Tibial artery (tissue), 4 donors: ENCODE data around the gene ELOB.
"Not testable (repeated sequence)": the region's sequence is repeated elsewhere in the genome, so short reads cannot be mapped to it uniquely, and the experiment has no call there.

ENCODE experiments used
- DNase-seq, 2 donors: peaks; one replicate each; pipeline ENCODE4 v3.0.0-alpha.2; 2019
- H3K27ac ChIP-seq, 2 donors: fragments of 200-600 bp; sonication (generic) in 1 of 2; 1 replicate in 1 of 2; 2 replicates in 1 of 2; pipeline ENCODE4 v1.5.1; 2018 to 2019; ENCODE audit warnings: mild to moderate bottlenecking in 1 of 2
- H3K27me3 ChIP-seq, 2 donors: fragments of 200-600 bp; sonication (generic) in 1 of 2; one replicate each; pipeline versions ENCODE4 v1.5.1 to v1.6.0; 2016 to 2019
- H3K36me3 ChIP-seq, 3 donors: fragments of 200-600 bp; sonication (generic) in 2 of 3; one replicate each; pipeline ENCODE4 v1.5.1; 2016 to 2019; ENCODE audit warnings: mild to moderate bottlenecking in 2 of 3
- H3K4me1 ChIP-seq, 4 donors: fragments of 200-600 bp; sonication (generic) in 2 of 4; 1 replicate in 3 of 4; 2 replicates in 1 of 4; pipeline ENCODE4 v1.5.1; 2016 to 2019
- H3K4me3 ChIP-seq, 2 donors: fragments of 200-600 bp; sonication (generic) in 1 of 2; 1 replicate in 1 of 2; 2 replicates in 1 of 2; pipeline ENCODE4 v1.5.1; 2018 to 2019; ENCODE audit warnings: mild to moderate bottlenecking in 2 of 2
- H3K9me3 ChIP-seq, 3 donors: fragments of 200-600 bp; sonication (generic) in 1 of 3; one replicate each; pipeline ENCODE4 v1.5.1; 2016 to 2019
- intact Hi-C: fragments of 100-400 bp; cut with DNase I; formaldehyde crosslinking; loops from one replicate; pipeline ENCODE4 v1.15.0; 2023; ENCODE audit warnings: low total_unique reads
- TF ChIP-seq, protein P1 (sequence below), 2 experiments: fragments of 200-600 bp in 1 of 2; fragments of 450-650 bp in 1 of 2; IDR thresholded peaks; one replicate each; pipeline ENCODE4 v1.5.1; 2017 to 2019; ENCODE audit warnings: antibody characterized with exemption in 2 of 2, mild to moderate bottlenecking in 1 of 2, moderate library complexity in 1 of 2

The ELOB gene

DNA sequence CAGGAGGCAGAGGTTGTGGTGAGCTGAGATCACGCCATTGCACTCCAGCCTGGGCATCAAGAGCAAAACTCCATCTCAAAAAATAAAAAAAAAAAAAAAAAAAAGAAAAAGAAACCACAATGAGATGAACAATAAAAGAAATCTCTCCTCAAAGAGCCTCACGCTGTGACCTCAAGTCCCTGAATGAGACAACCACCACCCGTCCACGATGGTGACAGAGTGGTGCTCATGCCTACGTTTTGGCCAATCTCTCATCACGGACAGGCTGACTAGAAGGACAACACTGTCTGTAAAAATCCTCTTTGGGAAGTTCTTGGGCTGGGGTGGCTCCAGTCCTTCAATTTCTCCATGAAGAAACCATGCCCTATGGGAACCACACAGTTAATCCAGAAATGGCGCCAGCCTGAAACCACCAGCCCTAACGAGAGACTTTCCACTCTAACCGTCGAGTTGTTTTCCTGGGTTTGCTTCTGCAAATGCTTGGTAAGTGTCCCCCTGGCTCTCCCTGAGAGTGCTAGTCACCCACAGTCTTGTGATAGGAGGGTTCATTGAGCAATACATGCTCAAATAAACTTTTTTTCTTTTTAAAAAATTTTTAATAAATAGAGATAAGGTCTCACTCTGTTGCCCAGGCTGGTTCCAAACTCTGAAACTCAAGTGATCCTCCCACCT lies 42.1 kb downstream of the ELOB start:
- intact Hi-C loops: loop anchor here (10.0 kb wide), 1 partner anchor 120 kb away; the partner anchor contains the start of gene PRSS22
- Histone ChIP-seq H3K9me3 (no peaks in the 10 kb centered on the region), H3K36me3 (no peaks in the 10 kb centered on the region), H3K27ac (no peak overlapping the region), H3K27me3 (peaks cover 0 to 41% of the 10 kb centered on the region in 2 donors), H3K4me1 (no peaks in the 10 kb centered on the region), H3K4me3 (no peak overlapping the region)
- DNase-seq: no peak
- TF ChIP-seq, protein P1, sequence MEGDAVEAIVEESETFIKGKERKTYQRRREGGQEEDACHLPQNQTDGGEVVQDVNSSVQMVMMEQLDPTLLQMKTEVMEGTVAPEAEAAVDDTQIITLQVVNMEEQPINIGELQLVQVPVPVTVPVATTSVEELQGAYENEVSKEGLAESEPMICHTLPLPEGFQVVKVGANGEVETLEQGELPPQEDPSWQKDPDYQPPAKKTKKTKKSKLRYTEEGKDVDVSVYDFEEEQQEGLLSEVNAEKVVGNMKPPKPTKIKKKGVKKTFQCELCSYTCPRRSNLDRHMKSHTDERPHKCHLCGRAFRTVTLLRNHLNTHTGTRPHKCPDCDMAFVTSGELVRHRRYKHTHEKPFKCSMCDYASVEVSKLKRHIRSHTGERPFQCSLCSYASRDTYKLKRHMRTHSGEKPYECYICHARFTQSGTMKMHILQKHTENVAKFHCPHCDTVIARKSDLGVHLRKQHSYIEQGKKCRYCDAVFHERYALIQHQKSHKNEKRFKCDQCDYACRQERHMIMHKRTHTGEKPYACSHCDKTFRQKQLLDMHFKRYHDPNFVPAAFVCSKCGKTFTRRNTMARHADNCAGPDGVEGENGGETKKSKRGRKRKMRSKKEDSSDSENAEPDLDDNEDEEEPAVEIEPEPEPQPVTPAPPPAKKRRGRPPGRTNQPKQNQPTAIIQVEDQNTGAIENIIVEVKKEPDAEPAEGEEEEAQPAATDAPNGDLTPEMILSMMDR (IDR thresholded peaks at IDR 0.05): no peak

DNA sequence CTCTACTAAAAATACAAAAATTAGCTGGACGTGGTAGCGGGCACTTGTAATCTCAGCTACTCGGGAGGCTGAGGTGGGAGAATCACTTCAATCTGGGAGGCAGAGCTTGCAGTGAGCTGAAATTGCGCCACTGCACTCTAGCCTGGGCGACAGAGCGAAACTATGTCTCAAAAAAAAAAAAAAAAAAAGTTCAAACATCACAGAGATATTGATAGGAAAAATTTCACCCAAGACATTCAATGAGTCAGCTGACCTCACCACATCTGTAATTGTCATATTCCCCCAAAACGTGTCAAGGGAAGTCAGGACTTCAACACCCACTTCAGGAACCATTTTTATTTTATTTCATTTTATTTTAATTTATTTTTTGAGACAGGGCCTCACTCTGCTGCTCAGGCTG lies 49.0 kb downstream of the ELOB start:
- intact Hi-C loops: no loop called here

GRCh38 chr16:2726923-2727322 lies 50.2 kb downstream of the ELOB start:
- H3K27me3 ChIP-seq: peaks cover 0 to 16% of the 10 kb centered on the region in 2 donors
- TF ChIP-seq, protein P1 (IDR thresholded peaks at IDR 0.05): no peak
- no peak overlapping the region for H3K4me3 ChIP-seq
- no peak overlapping the region for H3K27ac ChIP-seq
- no peaks in the 10 kb centered on the region for H3K36me3 ChIP-seq
- no peaks in the 10 kb centered on the region for H3K9me3 ChIP-seq
- no peak for DNase-seq
- intact Hi-C loops: no loop called here
- no peaks in the 10 kb centered on the region for H3K4me1 ChIP-seq

More for the DNA sequence above, 49.0 kb downstream of the ELOB start:
- no peak overlapping the region for H3K27ac ChIP-seq
- H3K36me3 ChIP-seq: no peaks in the 10 kb centered on the region
- no peak overlapping the region for H3K4me3 ChIP-seq
- TF ChIP-seq, protein P1 (IDR thresholded peaks at IDR 0.05): no peak
- peaks cover 0 to 16% of the 10 kb centered on the region in 2 donors for H3K27me3 ChIP-seq
- DNase-seq: no peak
- H3K4me1 ChIP-seq: no peaks in the 10 kb centered on the region
- H3K9me3 ChIP-seq: no peaks in the 10 kb centered on the region

- no peak for DNase-seq
- peaks cover 0 to 15% (median 10%) of the 10 kb centered on the region in 4 donors for H3K4me1 ChIP-seq
- TF ChIP-seq, protein P1 (IDR thresholded peaks at IDR 0.05): no peak
- H3K4me3 ChIP-seq: no peak overlapping the region
- intact Hi-C loops: no loop called here
- no peaks in the 10 kb centered on the region for H3K9me3 ChIP-seq
- H3K27ac ChIP-seq: no peak overlapping the region
- peaks cover 0 to 16% of the 10 kb centered on the region in 2 donors for H3K27me3 ChIP-seq
- H3K36me3 ChIP-seq: no peaks in the 10 kb centered on the region
These were observed 52.2 kb downstream of the ELOB start for GRCh38 chr16:2724816-2725348.

DNA sequence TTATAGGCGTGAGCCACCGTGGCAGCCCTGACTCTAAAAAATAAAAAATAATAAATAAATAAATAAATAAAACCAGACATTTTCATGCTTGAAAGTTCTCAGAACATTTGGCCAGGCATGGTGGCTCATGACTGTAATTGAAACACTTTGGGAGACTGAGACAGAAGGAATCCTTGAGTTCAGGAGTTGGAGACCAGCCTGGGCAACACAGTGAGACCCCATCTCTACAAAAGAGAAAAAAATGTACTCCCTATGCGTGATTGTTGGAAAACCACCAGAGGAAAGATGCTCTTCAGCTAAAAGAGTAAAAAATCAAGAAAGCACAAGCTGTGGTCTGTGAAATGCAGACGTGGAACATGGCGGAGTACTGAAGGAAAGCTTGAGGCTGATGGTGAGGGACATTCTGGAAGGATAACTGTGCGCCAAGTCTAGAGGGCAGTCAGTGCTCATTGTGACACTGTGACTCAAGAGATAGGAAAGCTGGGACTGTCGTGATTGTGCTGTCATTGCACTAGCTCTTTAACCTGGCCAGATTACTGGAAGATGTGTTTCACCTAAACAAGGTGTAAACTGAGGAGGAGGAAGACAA lies 52.9 kb downstream of the ELOB start:
- H3K27ac ChIP-seq: no peak overlapping the region
- intact Hi-C loops: no loop called here
- TF ChIP-seq, protein P1 (IDR thresholded peaks at IDR 0.05): no peak
- H3K4me3 ChIP-seq: no peak overlapping the region
- DNase-seq: no peak
- H3K9me3 ChIP-seq: no peaks in the 10 kb centered on the region
- H3K27me3 ChIP-seq: peaks cover 0 to 16% of the 10 kb centered on the region in 2 donors
- H3K4me1 ChIP-seq: peaks cover 0 to 22% (median 10%) of the 10 kb centered on the region in 4 donors
- H3K36me3 ChIP-seq: no peaks in the 10 kb centered on the region

DNA sequence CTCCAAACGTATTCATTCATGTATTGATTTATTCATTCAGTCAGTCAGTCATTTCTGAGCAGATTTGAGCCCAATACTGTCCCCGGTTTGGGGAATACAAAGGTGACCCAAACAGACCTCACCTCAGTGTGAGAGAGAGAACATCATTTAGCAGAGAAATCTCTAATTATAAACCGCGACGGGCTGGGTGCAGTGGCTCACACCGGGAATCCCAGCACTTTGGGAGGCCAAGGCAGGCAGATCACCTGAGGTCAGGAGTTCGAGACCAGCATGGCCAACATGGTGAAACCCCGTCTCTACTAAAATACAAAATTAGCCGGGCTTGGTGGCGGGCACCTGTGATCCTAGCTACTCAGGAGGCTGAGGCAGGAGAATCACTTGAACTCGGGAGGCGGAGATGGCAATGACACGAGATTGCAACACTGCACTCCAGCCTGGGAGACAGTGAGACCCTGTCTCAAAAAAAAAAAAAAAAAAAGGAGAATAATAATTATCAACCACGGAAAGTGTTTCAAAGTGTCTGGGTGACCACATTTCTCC lies 55.4 kb downstream of the ELOB start:
- Histone ChIP-seq H3K4me1 (peaks cover 0 to 24% (median 10%) of the 10 kb centered on the region in 4 donors), H3K27ac (peak overlapping the region; percentile 50 to 55), H3K4me3 (peak overlapping the region; percentile 61 to 67), H3K27me3 (peaks cover 0 to 19% of the 10 kb centered on the region in 2 donors)
- DNase-seq, H3K36me3 ChIP-seq, H3K9me3 ChIP-seq, intact Hi-C loops: not testable (repeated sequence)
